Smooth muscle cell of the umbilical artery (primary cell): Measurements from ENCODE around the gene EIF6. TPM values are rescaled to one million over a fixed set of nuclear protein-coding genes. Genes with fewer than 3 reads are reported as not detected.

Experiments
- total RNA-seq: library from RNA; depleted of rRNA; stranded (reverse); fragments of >200 nt; gene quantifications from 2 replicates; pipeline ENCODE4 v1.2.3, GENCODE V29; 2014

Gene EIF6
- total RNA-seq, result 91.5 and 107 TPM in 2 replicates

DNA sequence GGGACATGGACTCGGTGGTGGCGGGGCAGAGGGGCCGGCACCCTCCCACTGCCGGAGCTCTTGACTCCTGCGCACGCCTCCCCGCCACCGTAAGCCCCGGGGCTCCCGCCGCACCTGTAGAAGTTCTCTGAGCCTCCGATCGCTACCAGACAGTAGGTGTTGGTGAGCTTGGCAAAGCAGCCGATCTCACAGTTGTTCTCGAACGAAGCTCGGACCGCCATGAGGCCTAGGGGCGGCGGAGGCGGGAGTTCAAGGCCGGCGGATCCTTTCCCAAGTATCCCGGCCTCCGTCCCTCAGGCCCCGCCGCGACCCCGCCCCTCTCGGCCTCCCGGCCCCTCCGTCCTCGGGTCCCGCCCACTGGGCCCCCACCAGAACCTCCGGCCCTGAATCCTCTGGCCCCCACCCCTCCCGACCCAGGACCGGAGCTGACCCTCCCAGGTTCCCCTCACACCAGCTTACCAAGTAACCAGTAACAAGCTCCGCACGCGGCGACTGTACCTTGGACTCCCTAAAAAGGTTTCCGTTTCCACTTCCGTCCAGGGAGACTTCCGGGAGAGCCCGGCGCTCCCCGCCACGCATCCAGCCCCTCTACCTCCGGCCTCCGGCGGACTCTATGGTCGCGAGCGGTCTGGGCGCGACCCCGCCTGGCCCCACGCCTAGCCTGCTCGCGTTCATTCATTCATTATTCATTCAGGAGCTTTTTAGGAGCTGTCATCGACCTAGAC is at the start of gene EIF6:
Gene EIF6, minus strand, starts transcription at position 506 of the 725 bp plus-strand sequence. Its CDS starts 285 bp downstream, at position 221.

DNA sequence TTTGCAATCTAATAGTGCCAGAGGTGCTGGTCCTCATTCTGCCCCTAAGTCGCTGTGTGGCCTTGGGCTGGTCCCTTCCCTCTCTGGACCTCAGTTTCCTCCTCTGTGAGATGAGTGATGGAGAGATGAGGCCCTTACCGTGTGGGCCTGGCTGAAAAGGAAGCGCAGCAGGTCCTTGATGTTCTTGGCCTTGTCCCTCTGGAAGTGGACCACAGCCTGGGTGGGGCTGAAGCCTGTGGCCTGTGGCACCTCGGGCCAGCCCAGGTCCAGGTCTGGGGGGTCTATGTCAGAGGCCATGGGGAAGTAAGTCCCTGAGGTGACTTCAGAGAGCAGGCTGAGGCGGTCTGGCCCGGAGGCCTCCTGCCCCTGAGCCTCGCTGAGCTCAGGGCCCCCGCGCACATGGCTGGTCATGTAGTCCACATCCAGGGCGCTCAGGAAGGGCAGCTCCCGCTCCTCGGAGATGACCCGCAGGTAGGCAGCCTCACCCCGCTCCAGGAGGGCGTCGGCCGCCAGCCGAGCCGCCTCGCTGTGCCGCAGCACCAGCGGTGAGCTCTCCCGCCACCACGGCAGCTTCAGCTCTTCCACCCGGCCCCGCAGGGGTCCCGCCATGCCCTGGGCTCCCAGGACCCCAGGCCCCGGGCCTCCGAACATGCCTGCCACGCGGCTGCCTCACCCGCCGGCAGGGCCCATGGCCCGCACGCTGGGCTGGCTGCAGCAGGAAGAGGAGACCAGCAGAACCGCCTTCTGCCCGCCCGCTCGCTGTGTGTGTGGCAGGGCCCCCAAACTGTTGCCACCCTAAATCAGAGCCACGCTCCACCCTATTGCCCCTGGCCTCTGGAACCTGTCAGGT is 7.3 kb upstream of the EIF6 start, which contains the start of gene FAM83C:
Gene FAM83C, minus strand, starts transcription at position 772 of the 850 bp plus-strand sequence. Its CDS starts 121 bp downstream, at position 651.

DNA sequence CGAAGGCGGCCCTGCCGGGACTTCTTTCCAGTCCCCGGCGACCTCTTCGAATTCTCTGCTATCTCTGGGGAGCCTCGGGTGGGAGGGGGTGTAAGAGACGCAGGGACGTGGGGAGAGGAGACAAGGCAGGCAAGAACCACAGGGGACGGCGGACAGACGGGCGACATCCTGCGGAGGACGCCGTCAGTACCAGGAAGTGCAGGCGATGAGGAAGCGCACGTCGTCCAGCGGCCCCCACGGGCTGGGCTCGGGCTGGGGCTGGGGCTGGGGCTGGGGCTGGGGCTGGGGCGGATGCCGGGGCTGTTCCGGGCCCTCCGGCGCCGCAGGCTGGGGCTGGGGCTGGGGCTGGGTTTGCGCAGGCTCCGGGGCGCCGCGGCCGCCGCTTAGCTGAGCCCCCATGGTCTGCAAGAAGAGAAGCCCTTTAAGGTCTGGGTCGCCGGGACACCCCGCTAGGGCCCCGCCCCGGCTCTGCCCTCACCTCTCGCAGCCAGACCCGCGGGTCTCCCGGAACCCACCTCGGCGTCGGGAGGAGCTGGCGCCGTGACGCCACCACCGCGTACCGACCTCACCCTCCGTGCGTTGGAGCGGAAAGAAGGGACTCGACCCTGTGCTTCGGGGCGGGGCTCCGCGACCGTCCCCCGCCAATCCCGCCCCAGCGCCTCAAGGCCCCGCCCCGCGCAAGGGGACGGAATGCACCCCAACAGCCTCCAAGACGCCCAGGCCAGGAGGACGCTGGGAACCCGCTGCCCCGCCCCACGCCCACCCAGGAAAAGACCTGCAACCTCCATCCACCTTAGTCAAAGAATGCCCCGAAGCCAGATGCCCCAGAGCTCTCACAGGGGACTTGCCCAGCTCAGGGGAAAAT is 6.8 kb downstream of the EIF6 start, which contains the start of gene MMP24OS:
Gene MMP24OS, minus strand, starts transcription at position 592 of the 865 bp plus-strand sequence. Its CDS starts 193 bp downstream, at position 399.

Other genes with a start within 250 kb of the EIF6 start
- gene TRPC4AP, start 192.0 kb downstream of the EIF6 start, total RNA-seq, result 87.3 and 95.9 TPM in 2 replicates
- 70.5 and 90.3 TPM in 2 replicates for gene EDEM2, start 137.4 kb downstream of the EIF6 start, total RNA-seq
- gene PROCR, start 112.7 kb downstream of the EIF6 start, total RNA-seq, result 37.7 and 45.4 TPM in 2 replicates
- gene MMP24, start 58.1 kb downstream of the EIF6 start, total RNA-seq, result 0.89 and 1.0 TPM in 2 replicates
- 17.5 and 21.5 TPM in 2 replicates for gene MMP24OS, start 6.7 kb downstream of the EIF6 start, total RNA-seq
- not detected in 2 replicates for gene FAM83C, start 7.7 kb upstream of the EIF6 start, total RNA-seq
- gene UQCC1, start 127.2 kb upstream of the EIF6 start, total RNA-seq, result 19.0 and 25.0 TPM in 2 replicates
- gene GDF5, start 153.5 kb upstream of the EIF6 start, total RNA-seq, result 1.1 and 1.2 TPM in 2 replicates
- 34.7 and 50.5 TPM in 2 replicates for gene CEP250, start 170.8 kb upstream of the EIF6 start, total RNA-seq
- not detected in 2 replicates for gene C20orf173, start 244.9 kb upstream of the EIF6 start, total RNA-seq